SH-SY5Y (cell line): ENCODE measurements around the gene DPF1.

Experiments
- GATA2 ChIP-seq: IDR thresholded peaks from 2 replicates; pipeline ENCODE4 v1.6.1; 2011; ENCODE audit warnings: mild to moderate bottlenecking, low read depth, low read length
- GATA3 ChIP-seq: IDR thresholded peaks from 2 replicates; pipeline ENCODE4 v1.6.1; 2011; ENCODE audit warnings: low read depth, mild to moderate bottlenecking, low read length, moderate library complexity

DNA sequence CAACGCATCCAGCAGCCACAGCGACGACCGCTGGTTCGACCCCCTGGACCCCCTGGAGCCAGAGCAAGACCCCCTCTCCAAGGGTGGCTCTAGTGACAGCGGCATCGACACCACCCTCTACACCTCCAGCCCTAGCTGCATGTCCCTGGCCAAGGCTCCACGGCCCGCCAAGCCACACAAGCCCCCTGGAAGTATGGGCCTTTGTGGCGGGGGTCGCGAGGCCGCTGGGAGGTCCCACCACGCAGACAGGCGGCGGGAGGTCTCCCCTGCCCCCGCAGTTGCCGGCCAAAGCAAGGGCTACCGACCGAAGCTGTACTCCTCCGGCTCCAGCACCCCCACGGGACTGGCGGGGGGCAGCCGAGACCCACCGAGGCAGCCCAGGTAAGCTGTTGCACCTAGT is 59.5 kb downstream of the DPF1 start:
- TF ChIP-seq GATA2 (no peak), GATA3 (no peak)
